ENCODE results near the gene SMAD6.

DNA sequence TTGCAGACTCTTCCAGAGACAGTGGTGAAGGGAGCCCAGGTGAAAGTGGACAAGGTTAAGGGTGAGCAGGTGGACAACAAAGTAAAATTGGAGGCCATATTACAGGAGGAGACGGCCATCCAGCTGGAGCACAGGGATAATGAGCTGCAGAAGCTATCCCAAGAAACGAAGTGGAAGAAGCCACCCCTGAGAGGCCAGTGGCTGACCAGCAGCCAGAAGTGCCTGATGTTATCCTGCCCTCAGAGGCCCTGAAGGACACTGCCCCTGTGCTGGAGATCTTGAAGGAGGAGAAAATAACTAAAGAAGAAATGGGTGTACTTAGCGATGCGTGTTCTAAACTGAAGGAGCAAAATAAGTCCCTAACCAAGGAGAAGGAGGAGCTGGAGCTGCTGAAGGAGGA is 107.6 kb downstream of the SMAD6 start:
- TF ChIP-seq, protein P1, sequence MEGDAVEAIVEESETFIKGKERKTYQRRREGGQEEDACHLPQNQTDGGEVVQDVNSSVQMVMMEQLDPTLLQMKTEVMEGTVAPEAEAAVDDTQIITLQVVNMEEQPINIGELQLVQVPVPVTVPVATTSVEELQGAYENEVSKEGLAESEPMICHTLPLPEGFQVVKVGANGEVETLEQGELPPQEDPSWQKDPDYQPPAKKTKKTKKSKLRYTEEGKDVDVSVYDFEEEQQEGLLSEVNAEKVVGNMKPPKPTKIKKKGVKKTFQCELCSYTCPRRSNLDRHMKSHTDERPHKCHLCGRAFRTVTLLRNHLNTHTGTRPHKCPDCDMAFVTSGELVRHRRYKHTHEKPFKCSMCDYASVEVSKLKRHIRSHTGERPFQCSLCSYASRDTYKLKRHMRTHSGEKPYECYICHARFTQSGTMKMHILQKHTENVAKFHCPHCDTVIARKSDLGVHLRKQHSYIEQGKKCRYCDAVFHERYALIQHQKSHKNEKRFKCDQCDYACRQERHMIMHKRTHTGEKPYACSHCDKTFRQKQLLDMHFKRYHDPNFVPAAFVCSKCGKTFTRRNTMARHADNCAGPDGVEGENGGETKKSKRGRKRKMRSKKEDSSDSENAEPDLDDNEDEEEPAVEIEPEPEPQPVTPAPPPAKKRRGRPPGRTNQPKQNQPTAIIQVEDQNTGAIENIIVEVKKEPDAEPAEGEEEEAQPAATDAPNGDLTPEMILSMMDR (IDR thresholded peaks at IDR 0.05), result no peak
- no peak for TF ChIP-seq POLR2A (IDR thresholded peaks at IDR 0.05)

Measured in heart left ventricle (tissue), 13 donors.